GM23248 (cell line): ENCODE data around the gene CPSF2.

Source experiments
- EZH2 ChIP-seq: fragments of 200-600 bp; sonication (generic); IDR thresholded peaks from 2 replicates; pipeline ENCODE4 v1.6.1; 2018; ENCODE audit warnings: antibody characterized with exemption, mild to moderate bottlenecking; ENCODE audit not compliant: insufficient read depth, poor library complexity, severe bottlenecking
- EZH2phosphoT487 ChIP-seq: fragments of 200-600 bp; sonication (generic); IDR thresholded peaks from 2 replicates; pipeline ENCODE4 v1.6.1; 2018; ENCODE audit warnings: antibody characterized with exemption, moderate library complexity, mild to moderate bottlenecking, low read depth; ENCODE audit not compliant: insufficient read depth

DNA sequence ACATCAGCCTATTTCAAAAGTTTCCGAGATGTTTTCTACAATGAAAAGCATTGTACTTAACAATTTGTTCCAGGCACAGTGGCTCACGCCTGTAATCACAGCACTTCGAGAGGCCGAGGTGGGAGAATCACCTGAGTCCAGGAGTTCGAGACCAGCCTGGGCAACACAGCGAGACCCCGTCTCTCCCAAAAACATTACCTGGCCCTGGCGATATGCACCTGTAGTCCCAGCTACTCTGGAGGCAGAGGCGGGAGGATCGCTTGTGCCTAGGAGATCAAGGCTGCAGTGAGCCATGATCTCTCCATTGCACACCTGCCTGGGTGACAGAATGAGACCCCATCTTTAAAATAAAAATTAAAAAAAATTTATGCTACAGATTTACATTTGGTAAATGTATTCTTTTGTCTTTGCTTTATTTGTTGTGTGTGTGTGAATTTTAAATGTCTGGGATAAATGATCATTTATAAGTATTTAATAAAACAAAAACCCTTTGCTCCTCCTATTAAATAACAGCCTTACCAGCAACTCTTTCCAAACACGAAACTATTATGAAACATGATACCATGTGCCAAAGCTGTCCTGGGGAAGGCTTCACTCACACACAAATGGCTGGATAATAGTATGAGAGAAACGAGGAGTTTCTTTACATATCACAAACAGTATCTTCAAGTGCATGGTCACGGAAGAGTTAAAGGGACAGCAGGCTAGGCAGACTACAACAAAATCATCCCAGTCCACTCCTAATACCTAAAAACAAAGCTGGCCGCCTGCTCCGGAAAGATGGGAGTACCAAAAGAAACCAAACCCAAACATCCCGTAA, 16.5 kb upstream of the CPSF2 start:
- no peak for TF ChIP-seq EZH2phosphoT487
- no peak for TF ChIP-seq EZH2
